NCI-H1105 (cell line): ENCODE measurements around the gene HDHD5.

Experiments used
- DNase-seq: peaks from one replicate; lab custom pipeline; 2025; lab: John Stamatoyannopoulos, UW

HDHD5 gene

DNA sequence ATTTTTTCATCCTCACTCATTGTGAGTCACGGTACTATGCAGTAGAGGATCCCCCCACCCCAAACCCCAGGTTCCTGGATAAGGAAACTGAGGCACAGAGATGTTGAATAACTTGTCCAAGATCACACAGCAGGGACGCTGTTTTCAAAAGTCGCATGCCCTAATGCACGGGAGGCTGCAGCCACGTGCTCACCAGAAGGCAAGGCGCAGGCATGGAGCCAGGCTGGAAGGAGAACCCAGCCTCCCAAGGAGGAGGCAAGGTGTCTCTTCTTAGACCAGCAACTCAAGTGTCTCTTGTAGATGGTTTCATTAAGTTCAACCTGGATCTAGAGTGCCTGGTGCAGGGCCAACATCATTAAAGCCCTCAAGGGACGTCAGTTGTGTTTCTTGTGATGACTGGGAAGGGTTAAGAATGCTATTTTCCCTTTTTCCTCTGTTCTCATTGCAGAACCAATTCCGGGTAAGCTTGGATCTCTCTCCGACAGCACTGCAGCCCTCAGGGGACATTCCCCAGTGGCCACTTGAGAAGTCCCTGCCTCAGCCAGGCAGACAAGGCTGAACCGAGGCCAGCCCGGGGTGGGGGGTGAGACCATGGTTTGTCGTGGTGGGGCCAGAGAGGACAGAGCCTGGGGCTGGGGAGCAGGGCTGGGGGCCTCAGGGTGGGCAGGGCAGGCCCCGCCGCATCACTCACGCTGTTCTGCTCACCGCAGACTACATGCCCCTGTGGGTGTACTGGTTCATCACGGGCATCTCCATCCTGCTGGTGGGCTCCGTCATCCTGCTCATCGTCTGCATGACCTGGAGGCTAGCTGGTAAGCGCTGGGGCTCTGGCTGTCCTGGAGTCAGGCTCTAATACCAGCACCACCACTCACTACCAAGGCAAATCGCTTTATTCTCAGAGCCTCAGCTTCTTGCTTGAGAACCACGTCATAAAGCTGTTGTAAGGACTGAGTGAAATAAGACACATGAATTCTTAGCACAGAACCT lies 53.6 kb downstream of the HDHD5 start:
- DNase-seq: no peak

- no peak for DNase-seq
Measured at GRCh38 chr22:17104336-17104935, 54.6 kb downstream of the HDHD5 start.

- DNase-seq: no peak
Measured at GRCh38 chr22:17103351-17103750, 55.7 kb downstream of the HDHD5 start.

GRCh38 chr22:17102297-17102667 lies 56.8 kb downstream of the HDHD5 start:
- DNase-seq: no peak

DNA sequence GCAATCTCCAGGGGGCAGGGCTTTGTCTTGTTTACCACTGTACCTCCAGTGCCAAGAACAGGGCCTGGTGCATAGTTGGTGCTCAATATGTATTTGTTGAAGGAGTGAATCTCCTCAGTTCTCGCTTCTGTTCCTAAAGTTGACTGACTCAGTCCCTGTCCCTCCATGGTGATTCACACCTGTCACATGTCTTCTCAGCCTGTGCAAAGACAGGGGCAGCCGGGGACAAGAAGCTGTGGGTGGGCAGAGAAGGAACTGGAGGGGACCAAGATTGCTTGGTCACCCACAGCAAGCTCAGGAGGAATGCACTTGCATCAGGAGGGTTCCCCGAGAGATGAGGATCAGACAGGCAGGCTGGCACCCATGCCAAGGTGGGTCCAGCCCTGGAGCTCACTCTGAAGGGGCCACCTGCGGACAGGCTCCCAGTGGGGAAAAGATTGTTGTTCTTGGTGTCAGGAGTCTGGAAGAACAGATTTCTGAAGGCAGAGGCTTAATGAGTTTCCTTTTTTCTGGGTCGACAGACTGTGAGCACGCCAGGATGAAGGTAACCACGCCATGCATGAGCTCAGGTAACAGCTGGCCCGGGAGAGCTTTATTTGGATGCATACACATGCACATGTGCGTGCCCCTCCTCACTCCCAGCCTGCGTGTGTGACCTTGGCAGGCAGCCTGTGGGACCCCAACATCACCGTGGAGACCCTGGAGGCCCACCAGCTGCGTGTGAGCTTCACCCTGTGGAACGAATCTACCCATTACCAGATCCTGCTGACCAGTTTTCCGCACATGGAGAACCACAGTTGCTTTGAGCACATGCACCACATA lies 57.4 kb downstream of the HDHD5 start:
- DNase-seq: no peak

GRCh38 chr22:17100621-17101020 lies 58.5 kb downstream of the HDHD5 start:
- DNase-seq: no peak

GRCh38 chr22:17098379-17098819 lies 60.7 kb downstream of the HDHD5 start:
- no peak for DNase-seq

- DNase-seq: no peak
Measured at GRCh38 chr22:17097701-17098100, 61.4 kb downstream of the HDHD5 start.

DNA sequence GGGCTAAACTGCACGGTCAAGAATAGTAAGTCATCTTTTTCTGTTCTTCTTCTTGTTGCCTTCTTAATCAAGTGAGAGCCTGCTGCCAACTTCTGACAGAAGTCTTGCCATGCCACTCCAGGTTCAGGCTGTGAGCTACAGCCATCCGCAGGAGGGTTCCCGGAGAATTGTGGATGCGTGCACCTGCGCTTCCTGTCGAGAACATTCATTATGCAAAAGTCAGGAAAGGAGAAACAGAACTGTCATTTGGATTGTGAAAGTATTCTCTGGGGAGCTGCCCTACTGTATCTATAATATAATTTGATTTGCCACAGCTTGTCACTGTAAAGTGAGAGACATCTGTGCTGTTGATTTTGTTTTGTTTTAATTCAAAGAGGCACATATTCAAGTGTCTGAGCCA lies 62.0 kb downstream of the HDHD5 start:
- DNase-seq: no peak

DNA sequence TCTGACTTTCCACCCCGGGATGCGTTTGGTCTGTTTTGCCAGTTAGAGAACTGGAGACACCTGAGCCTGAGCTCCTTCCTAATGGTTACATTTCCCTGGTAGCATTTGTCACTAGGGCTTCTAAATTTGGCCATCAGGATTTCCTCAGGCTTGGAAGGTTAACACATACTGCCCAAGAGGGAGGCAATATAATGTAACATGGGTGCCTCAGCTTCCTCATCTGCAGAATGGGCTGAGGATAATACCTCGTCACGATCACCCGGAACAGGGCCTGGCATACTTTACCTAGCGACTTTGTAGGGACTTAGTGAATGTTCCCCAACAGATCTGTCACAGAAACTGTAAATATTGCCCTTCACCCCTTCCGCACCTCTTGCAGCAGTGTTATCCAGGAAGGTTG lies 63.0 kb downstream of the HDHD5 start:
- no peak for DNase-seq

DNA sequence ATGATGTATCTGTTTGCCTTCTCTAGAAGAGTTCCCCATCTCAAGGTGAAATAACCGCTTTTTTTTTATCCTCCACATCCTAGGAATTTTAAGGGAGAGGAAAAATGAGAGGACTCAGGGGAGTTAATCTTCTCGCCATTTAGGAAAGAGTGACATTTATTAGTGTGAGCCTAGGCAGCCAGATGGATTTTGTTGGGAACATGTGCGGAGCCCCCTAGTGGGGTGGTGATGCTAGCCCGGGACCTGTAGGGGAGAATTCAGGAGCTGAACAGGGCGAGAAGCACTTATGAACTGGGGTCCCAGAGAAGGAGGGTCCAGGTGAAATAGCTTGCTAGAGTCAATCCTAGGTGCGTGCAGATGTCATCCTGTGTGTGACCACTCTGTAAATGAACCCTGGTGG lies 63.5 kb downstream of the HDHD5 start:
- no peak for DNase-seq

DNA sequence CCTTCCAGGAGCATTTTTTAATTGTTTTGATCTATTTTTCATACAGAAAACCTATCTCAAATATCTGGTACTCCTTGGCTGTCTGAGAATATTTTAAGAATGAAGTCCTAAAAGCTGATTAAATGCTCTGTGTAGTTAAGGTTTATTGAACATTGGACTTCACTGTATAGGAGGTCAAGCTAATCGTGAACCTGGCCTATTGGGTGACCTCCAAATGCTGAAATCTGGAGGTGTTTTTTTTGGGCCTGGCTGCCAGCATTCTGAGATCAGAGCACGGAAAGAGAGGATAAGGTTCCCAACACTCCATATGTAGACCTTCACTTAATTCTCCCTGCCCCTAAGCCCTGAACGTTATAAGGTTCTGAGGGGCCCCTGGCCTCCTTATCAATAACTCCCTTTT lies 66.0 kb downstream of the HDHD5 start:
- DNase-seq: no peak

DNA sequence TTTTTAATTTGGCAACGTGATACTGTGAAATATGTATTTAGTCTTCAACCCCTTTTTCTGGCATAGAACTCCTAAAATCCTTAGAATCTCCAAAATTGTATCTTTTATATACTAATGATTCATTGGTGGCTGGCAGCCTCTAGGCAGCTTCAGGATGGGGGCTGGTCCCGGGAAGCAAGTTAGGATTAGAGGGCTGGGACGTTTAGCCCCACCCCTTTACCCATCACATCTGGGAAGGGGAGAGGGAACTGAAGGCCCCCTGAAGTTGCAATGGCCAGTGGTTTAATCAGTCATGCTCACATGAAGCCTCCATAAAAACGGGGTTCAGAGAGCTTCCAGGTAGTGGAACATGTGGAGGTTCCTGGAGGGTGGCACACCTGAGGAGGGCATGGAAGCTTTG lies 67.2 kb downstream of the HDHD5 start:
- no peak for DNase-seq

DNA sequence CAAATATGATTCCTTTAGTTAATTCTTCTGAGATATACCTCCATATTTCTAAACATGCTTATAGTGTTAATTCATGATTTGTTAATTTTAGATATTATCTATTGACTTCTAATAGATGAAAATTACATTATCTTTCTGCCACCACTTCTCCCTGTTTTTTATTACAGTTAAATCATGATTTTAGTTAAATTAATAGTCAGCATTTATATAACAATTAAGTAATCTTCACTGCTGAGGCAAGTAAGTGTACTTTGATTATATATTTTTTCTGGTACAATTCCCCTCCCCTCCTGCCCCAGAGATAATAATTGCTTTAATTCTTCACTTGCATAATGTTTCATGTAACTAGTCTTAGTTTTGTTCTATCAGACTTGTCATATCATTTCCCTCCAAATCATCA lies 68.5 kb downstream of the HDHD5 start:
- DNase-seq: no peak
